GM21825 (cell line): ENCODE measurements around the gene DEGS2.
"Not testable (repeated sequence)": the region's sequence is repeated elsewhere in the genome, so short reads cannot be mapped to it uniquely, and the experiment has no call there.

ENCODE experiments used
- ATAC-seq: cut with Tn5 transposase; IDR thresholded peaks from one replicate; pipeline ENCODE4 v1.9.1; 2021; ENCODE audit warnings: mild to moderate bottlenecking, moderate library complexity; ENCODE audit not compliant: unreplicated experiment

DEGS2 gene

GRCh38 chr14:100180671-100181070 lies 21.2 kb upstream of the DEGS2 start:
- ATAC-seq: not testable (repeated sequence)

GRCh38 chr14:100178691-100179090 lies 19.2 kb upstream of the DEGS2 start:
- no peak for ATAC-seq

- ATAC-seq: no peak
These were observed 17.4 kb upstream of the DEGS2 start for GRCh38 chr14:100176811-100177327.

GRCh38 chr14:100173353-100173752 lies 13.9 kb upstream of the DEGS2 start:
- no peak for ATAC-seq

- no peak for ATAC-seq
These were observed 13.4 kb upstream of the DEGS2 start for GRCh38 chr14:100172811-100173210.

- no peak for ATAC-seq
These were observed 11.4 kb upstream of the DEGS2 start for GRCh38 chr14:100170880-100171279.

- no peak for ATAC-seq
These were observed 9.1 kb upstream of the DEGS2 start for GRCh38 chr14:100168506-100168905.

GRCh38 chr14:100165831-100166440 lies 6.5 kb upstream of the DEGS2 start:
- no peak for ATAC-seq

GRCh38 chr14:100165376-100165775 lies 5.9 kb upstream of the DEGS2 start:
- ATAC-seq: no peak

GRCh38 chr14:100160534-100160916 lies 1.1 kb upstream of the DEGS2 start:
- ATAC-seq: no peak

- peak; percentile 11 for ATAC-seq
These were observed 554 bp upstream of the DEGS2 start for GRCh38 chr14:100159865-100160533.

- ATAC-seq: no peak
These were observed 815 bp downstream of the DEGS2 start for GRCh38 chr14:100158566-100159093.

- ATAC-seq: not testable (repeated sequence)
These were observed 1.8 kb downstream of the DEGS2 start for GRCh38 chr14:100157548-100158232.

- ATAC-seq: no peak
These were observed 2.7 kb downstream of the DEGS2 start for GRCh38 chr14:100156776-100157175.

GRCh38 chr14:100155756-100156616 lies 3.5 kb downstream of the DEGS2 start:
- ATAC-seq: no peak

GRCh38 chr14:100155049-100155621 lies 4.3 kb downstream of the DEGS2 start:
- no peak for ATAC-seq

GRCh38 chr14:100153560-100153959 lies 5.9 kb downstream of the DEGS2 start:
- ATAC-seq: no peak

GRCh38 chr14:100152091-100152490 lies 7.4 kb downstream of the DEGS2 start:
- no peak for ATAC-seq

GRCh38 chr14:100150932-100151587 lies 8.4 kb downstream of the DEGS2 start:
- ATAC-seq: no peak
